ENCODE results near the gene SCN3B. TPM values are rescaled to one million over a fixed set of nuclear protein-coding genes. Genes with fewer than 3 reads are reported as not detected.

SCN3B gene
- total RNA-seq, 1 donor from 2014 or later, result 0.26 TPM

GRCh38 chr11:123622576-123622975 is 31.8 kb downstream of the SCN3B start:
- TF ChIP-seq, protein P1, sequence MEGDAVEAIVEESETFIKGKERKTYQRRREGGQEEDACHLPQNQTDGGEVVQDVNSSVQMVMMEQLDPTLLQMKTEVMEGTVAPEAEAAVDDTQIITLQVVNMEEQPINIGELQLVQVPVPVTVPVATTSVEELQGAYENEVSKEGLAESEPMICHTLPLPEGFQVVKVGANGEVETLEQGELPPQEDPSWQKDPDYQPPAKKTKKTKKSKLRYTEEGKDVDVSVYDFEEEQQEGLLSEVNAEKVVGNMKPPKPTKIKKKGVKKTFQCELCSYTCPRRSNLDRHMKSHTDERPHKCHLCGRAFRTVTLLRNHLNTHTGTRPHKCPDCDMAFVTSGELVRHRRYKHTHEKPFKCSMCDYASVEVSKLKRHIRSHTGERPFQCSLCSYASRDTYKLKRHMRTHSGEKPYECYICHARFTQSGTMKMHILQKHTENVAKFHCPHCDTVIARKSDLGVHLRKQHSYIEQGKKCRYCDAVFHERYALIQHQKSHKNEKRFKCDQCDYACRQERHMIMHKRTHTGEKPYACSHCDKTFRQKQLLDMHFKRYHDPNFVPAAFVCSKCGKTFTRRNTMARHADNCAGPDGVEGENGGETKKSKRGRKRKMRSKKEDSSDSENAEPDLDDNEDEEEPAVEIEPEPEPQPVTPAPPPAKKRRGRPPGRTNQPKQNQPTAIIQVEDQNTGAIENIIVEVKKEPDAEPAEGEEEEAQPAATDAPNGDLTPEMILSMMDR (IDR thresholded peaks at IDR 0.05; ENCODE audit: insufficient read depth, low read length, severe bottlenecking), result no peak
- no peaks in the 10 kb centered on the region for H3K27me3 ChIP-seq (ENCODE audit: control insufficient read depth, insufficient read depth, low read length)
- DNase-seq (ENCODE audit: low read depth) (no peak), FAIRE-seq (no peak)
- no peak overlapping the region for H3K4me3 ChIP-seq (ENCODE audit: low read depth, low read length)
- peaks cover 1% of the 10 kb centered on the region for H3K36me3 ChIP-seq (ENCODE audit: control insufficient read depth, insufficient read depth, low read length)

GRCh38 chr11:123616505-123617198 is 37.8 kb downstream of the SCN3B start:
- no peak overlapping the region for H3K4me3 ChIP-seq (ENCODE audit: low read depth, low read length)
- H3K36me3 ChIP-seq (ENCODE audit: control insufficient read depth, insufficient read depth, low read length), result peaks cover 1% of the 10 kb centered on the region
- peak; percentile 95 for FAIRE-seq
- DNase-seq (ENCODE audit: low read depth), result peak; percentile 91
- TF ChIP-seq, protein P1 (IDR thresholded peaks at IDR 0.05; ENCODE audit: insufficient read depth, low read length, severe bottlenecking), result no peak
- H3K27me3 ChIP-seq (ENCODE audit: control insufficient read depth, insufficient read depth, low read length), result no peaks in the 10 kb centered on the region

DNA sequence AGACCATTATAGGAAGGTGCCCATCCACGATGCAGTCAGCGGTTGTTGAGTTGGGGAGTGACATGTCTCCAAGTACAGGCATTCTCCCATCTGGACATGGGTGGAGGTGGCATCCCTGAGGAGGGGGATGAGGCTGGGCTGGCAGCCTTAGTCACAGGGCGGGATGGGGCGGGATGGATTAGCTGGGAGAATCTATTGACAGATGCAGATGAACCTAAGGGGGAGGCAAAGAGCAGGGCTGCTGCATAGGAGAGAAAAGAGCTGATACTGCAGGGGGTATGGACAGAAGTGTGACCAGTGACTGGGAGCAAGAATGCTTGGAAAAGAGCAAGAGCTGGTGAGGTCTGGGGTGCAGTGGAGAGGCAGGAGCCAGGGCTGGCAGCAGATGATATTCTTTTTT is 42.7 kb downstream of the SCN3B start:
- Histone ChIP-seq H3K36me3 (ENCODE audit: control insufficient read depth, insufficient read depth, low read length) (no peaks in the 10 kb centered on the region), H3K27me3 (ENCODE audit: control insufficient read depth, insufficient read depth, low read length) (no peaks in the 10 kb centered on the region), H3K4me3 (ENCODE audit: low read depth, low read length) (no peak overlapping the region)
- no peak for DNase-seq (ENCODE audit: low read depth)
- FAIRE-seq, result no peak
- TF ChIP-seq, protein P1 (IDR thresholded peaks at IDR 0.05; ENCODE audit: insufficient read depth, low read length, severe bottlenecking), result no peak

DNA sequence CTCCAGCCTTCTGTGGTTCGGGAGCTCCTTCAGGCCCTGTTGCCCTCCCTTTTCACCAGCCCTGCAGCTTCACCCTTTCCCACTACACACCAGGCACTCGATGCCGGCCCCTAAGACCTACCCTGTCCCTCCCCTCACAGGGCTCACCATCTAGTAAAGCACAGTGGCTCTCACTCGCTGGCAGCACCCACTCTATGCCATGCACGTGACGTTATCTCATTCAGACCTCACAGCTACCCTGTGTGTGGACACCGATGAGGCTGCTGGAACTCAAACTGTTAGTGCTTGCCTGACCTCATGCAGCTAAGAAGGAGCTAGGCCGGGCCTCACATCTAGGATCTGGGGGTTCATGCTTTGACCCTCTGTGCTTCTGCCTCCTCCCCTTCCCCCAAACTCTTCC is 45.5 kb downstream of the SCN3B start:
- H3K36me3 ChIP-seq (ENCODE audit: control insufficient read depth, insufficient read depth, low read length), result no peaks in the 10 kb centered on the region
- no peaks in the 10 kb centered on the region for H3K27me3 ChIP-seq (ENCODE audit: control insufficient read depth, insufficient read depth, low read length)
- FAIRE-seq (no peak), DNase-seq (ENCODE audit: low read depth) (no peak)
- H3K4me3 ChIP-seq (ENCODE audit: low read depth, low read length), result no peak overlapping the region
- TF ChIP-seq, protein P1 (IDR thresholded peaks at IDR 0.05; ENCODE audit: insufficient read depth, low read length, severe bottlenecking), result no peak

DNA sequence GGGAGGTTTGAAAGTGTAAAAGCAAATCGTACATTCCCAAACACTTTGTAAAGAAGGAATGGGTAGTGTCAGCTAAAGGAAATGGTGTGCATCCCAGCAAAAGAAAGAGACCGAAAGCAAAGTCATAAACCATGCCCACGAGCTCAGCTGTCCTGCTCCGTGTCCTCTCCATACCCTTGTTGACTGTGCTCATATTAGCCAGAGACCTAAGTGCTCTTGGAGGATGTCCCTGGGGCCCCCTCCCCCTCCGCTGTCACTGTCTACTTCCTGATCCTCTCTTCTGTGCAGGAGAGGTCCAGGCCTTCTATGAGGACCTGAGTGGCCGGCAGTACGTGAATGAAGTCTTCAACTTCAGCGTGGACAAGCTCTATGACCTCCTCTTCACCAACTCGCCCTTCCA is 46.1 kb downstream of the SCN3B start:
- TF ChIP-seq, protein P1 (IDR thresholded peaks at IDR 0.05; ENCODE audit: insufficient read depth, low read length, severe bottlenecking), result no peak
- Histone ChIP-seq H3K4me3 (ENCODE audit: low read depth, low read length) (no peak overlapping the region), H3K27me3 (ENCODE audit: control insufficient read depth, insufficient read depth, low read length) (no peaks in the 10 kb centered on the region), H3K36me3 (ENCODE audit: control insufficient read depth, insufficient read depth, low read length) (no peaks in the 10 kb centered on the region)
- FAIRE-seq (no peak), DNase-seq (ENCODE audit: low read depth) (no peak)

DNA sequence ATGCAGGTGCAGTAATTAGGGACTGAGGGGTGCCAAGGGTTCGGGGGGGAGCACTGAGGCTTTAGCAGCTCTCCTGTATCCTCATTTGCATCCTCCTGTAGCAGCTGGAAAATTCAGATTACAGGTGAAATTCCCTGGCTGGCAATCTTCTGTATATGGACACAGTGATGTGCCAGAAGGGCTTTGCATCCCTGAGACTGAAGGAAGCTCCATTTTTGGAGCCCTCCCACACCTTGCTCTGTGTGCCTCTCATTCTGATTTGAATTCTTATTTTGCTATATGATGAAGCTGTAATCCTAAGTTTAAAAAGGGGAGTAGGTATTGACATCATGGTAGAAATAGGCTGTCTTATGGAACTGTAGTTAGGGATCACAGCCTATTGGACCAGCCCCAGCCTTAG is 46.6 kb downstream of the SCN3B start:
- no peak for FAIRE-seq

More for the DNA sequence above, 46.6 kb downstream of the SCN3B start:
- H3K27me3 ChIP-seq (ENCODE audit: control insufficient read depth, insufficient read depth, low read length), result no peaks in the 10 kb centered on the region
- TF ChIP-seq, protein P1 (IDR thresholded peaks at IDR 0.05; ENCODE audit: insufficient read depth, low read length, severe bottlenecking), result no peak
- DNase-seq (ENCODE audit: low read depth), result no peak
- no peak overlapping the region for H3K4me3 ChIP-seq (ENCODE audit: low read depth, low read length)
- no peaks in the 10 kb centered on the region for H3K36me3 ChIP-seq (ENCODE audit: control insufficient read depth, insufficient read depth, low read length)
